Stimulated activated CD8-positive, alpha-beta memory T cell treated with anti-CD3 and anti-CD28 coated beads, Interleukin-15, amount 100 ng/mL, for 1 hour (primary cell): ENCODE measurements around the gene SLC38A9.

Experiments
- DNase-seq: peaks from one replicate; pipeline ENCODE4 v3.0.0-alpha.2; 2020; ENCODE audit warnings: low read depth

The SLC38A9 gene

DNA sequence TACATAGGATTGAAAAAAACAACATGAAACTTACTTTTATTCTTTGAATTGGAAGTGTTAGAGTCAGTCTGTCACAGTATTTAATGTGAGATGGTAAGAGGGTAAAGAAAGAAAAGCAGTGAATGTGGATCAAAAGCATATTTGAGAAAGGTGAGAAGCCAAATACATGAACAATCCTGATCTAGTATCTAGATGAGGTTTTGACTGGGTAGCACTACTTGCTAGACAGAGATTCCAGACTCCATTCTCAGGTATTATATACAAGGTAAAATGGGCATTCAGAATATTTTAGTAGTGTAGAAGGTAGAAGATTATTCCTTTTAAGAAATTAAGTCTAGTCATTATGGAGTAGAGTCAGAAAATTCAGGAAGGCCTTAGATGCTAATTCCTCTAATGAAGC, 62.2 kb downstream of the SLC38A9 start:
- no peak for DNase-seq

DNA sequence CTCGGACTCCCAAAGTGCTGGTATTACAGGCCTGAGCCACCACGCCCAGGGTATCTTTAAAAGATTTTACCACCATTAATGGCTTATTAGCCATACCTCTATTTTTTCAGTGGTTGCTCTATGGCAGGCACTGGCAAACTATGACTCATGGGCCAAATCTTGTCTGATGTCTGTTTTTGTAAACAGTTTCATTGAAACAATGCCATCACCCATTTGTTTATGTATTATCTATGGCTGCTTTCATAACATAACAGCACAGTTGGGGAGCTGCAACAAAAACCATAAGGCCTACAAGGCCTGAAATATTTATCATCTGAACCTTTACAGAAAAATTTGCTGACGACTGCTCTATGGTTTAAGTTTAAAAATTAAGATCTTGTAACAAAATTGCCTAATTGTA, 66.8 kb downstream of the SLC38A9 start:
- no peak for DNase-seq

DNA sequence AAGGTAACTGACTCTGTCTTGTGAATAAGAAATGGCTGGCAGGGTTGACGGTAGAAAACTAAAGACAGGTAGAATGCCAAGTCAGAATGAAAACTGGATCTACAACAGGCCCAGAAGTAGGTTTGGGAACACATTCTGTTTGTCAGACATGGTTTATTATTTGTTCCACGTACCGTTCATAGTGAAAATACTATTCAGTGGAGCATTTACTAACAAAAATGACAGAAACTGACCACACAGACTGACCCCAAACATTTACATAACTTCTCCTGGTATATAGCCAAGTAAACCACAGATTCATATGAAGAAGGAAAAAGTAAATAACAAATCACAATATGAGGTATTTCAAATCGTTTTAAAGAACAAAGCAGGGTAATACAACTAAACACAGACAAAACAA, 73.7 kb downstream of the SLC38A9 start:
- no peak for DNase-seq

DNA sequence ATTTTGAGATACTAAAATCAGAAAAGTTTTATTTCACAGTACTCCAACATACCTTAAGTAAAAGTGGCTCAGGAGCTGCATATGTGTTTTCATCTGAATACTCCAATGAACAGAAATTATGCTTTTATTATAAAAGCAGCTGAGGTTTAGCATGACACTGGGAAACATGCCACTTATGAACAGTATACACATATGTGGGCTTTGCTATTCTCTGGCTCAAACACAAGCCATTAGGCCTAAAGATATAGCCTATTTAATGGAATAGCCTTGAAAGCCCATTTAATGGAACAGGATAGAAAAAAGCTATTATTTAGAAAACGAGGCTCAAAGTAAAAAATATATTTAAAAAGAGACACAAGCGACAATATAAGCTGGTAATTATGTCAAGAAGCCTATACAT, 74.1 kb downstream of the SLC38A9 start:
- DNase-seq: no peak

DNA sequence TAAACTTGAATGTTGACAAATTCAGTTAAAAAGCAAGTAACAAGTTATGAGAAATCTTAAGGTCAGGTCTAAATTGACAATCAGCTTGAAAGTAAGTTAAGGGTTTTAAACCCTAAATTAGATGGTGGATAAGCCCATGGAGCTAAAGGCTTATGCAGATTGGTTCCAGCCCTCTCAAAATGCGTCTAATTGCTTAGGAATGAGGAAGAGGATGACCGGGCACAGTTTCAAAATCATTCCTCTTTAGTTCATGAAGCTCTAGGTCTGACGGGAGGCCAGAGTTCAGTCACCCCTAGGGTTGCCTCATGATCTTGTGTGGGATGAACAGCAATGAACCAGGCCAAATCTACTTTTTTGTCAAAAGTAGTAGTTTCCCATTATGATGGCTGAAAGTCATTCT, 75.4 kb downstream of the SLC38A9 start:
- no peak for DNase-seq

DNA sequence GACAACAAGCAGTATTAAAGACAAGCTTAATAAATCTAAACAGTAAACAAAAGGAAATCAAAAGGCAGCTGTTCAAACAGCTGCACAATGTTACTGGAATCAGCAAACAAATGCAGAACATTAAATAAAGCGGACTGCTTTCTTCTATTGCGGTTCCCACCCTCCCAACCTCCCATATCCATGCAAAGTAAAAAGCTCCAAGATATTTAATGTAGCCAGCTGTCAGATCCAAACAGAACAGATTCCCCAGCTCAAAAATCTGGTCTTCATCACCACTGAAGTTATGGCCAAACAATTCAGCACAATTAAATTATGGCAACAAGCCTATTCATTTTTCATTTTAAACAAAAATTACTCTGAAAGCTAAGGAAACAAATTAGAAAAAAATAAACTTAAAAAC, 75.9 kb downstream of the SLC38A9 start:
- no peak for DNase-seq

DNA sequence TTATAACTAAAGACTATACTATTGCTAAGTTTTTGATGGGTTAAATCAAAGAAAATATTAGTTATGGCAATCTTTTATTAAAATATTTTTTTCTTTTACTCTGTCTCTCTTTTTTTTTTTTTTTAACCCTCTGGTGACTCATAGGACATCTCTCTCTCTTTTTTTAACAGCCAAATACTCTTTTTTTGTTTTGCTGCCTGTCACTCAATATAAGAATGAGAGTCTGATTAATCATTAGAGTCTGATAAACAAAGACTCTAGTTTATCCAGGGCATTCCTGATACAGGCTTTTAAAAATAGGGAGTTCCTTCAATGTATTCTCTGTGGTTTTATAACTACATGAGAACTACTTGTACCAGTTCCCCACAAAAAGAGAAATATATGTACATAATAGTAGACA, 77.3 kb downstream of the SLC38A9 start:
- no peak for DNase-seq

DNA sequence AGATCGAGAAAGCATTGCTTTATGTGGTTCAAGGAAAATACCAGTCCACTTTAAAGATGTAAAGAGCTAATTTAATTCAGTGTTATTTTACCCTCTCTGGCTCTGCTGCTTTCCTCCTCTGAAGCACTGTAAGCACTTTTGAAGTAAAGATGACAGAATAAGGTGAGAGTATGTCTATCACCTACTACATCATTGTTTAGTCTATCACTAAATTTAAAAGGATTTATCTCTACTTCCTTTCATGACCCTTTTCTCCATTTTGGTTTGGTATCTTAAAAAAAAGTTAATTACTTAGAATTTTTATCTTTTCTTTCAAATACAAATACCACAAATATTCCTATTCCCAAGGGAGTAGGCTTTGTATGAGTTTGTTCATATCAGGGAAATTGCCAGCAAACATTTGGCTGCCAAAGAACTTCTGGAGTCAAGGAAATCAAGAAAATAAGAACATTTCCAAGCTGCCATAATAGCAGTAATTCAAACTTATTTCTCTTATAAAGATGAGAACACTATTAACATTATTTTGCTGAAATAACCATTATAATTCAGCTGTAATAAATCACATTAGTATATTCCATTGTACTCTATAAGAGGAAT, 77.8 kb downstream of the SLC38A9 start:
- no peak for DNase-seq

DNA sequence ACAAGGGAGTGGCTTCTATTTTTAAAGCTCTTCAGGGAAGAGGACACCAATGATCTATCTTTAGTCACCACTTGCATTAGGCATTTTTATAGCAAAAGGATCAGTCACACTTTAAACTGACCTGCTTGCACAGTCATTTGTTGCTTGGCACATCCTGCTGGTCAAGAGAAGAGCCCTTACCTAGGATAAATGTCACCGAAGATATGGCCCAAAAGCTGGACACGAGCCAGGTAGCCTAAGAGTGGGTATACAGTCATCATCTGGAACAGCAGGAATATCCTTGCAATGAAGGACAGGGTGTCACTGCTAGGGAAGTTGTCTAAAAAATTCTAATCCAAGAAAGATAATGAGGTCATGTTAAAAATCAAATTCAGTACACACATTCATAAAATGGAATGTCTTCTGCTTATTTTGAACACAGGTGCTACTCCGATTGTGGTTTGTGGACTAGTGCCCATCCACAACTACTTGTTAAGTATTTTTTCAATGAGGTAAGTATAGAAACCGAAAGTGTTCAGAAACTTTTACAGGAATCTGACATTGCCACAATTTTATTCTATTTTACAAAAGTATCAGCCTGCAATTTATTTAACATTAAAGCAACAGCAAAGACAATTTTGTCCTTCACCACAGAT, 78.4 kb downstream of the SLC38A9 start:
- no peak for DNase-seq

DNA sequence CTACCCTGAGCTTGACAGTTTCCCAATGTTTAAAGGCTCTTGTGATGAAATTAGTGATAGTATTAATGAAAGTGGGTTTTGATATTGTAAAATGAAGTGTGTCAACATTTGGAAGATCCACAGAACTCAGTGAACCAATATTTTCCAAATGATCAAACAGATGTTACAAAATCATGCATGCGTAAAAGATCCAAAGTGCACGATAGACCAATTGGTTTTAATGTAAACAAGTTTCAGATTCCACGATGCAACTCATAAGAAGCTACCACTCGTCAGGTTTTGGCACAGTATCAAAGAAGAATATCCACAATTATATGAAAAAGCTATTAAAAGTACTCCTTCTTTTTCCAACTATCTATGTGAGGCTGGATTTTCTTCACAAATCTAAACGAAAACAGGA, 82.3 kb downstream of the SLC38A9 start:
- no peak for DNase-seq

DNA sequence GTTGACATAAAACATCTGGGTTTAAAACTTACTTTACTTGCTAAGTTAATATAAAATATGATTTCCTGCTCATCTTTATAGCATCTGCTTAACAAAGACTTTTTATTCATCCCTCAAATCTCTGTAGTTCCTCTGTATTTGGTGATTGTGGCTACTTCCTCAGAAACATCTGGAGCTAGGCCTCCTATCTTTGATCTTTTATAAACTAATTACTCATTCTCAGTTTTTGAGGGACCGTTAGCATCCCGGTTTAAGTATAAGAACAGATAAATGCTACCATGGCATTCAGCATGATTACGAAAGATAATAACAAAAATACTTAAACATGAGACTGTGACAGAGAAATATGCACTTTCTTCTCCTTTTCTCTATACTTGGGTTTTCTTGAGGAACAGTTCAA, 85.3 kb downstream of the SLC38A9 start:
- DNase-seq: no peak

DNA sequence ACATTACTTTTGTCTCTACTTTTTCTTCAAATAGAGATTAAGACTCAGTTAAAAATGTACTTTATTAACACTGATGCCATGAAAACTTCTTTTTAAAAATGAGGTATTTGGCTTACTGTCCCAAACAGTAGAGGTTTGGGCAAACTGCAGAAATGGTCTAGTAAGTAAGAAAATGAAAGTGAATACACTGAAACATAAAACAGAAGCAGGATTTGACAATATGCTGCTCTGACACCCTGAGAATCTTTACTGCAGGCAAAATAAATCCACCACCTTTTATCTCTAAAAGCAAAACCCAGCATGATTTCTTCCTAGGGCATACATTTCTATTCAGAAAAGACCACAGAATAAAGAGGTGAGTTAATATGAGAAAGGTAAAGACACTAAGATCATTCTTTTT, 86.2 kb downstream of the SLC38A9 start:
- no peak for DNase-seq

DNA sequence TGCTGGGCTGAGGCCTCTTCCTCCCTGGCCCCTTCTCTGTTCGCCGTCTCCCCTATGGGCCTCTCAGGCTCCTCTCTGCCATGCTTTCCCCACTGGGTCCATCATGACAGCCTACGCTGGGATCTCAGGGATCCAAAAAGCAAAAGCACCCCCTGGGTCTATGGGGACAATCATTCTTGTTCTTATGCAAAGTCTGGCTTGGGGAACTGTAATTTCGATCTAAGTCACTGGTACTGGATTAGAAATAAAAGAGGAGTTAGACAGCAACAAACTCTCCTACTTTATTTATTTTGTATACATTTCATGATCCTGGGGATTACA, 86.6 kb downstream of the SLC38A9 start:
- no peak for DNase-seq

DNA sequence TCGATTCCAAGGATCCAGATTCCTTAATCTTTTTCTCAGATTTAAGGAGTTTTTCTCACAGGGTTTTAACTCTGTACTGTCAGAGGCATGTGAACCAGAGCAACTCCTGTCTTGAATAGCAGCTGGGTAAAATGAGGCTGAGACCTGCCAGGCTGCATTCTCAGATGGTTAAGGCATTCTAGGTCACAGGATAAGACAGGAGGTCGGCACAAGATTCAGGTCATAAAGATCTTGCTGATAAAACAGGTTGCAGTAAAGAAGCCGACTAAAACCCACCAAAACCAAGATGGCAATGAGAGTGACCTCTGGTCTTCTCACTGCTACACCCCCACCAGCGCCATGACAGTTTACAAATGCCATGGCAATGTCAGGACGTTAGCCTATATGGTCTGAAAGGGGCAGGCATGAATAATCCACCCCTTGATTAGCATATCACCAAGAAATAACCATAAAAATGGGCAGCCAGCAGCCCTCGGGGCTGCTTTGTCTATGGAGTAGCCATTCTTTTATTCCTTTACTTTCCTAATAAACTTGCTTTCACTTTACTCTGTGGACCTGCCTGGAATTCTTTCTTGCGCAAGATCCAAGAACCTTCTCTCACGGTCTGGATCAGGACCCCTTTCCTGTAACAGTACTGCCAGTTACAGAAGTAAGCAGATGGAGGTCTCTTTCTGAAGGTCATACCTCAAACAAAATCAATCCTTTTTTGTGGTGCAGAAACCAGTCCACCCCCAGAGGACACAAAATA, 87.1 kb downstream of the SLC38A9 start:
- no peak for DNase-seq

DNA sequence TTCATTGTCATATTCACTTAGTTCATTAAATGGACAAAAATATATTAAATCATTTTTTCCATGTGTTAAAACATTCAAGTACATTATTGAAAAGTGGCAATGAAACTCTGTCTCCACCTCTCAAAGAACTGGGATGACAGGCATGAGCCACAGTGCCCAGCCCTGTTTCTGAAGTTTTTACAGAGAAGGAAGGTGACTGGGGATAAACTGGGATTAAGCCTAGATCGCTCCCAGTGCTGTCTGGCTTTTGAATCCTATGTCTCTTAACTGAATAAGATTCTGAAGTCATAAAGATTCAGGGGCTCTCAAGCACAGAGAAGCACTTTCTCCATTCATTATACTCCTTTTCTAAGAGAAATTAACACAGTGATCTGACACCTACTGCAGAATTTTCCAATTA, 88.3 kb downstream of the SLC38A9 start:
- DNase-seq: no peak

DNA sequence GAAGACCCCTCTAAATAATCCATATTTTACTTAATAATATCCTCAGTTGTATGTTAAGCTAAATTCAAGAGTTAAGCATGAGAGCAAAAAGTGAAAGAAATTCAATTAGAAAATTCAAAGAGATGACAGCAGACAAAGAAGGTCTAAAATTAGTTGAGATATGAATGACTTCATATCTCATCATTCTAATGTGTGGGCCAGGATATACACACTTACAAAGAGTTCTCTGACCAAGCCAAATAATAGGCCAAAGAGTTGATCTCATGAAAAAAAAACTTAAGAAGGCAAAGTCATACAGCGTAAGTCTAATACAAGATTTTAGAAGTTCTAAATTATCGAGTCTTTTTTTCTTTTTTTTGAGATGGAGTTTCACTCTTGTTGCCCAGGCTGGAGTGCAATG, 89.7 kb downstream of the SLC38A9 start:
- no peak for DNase-seq

DNA sequence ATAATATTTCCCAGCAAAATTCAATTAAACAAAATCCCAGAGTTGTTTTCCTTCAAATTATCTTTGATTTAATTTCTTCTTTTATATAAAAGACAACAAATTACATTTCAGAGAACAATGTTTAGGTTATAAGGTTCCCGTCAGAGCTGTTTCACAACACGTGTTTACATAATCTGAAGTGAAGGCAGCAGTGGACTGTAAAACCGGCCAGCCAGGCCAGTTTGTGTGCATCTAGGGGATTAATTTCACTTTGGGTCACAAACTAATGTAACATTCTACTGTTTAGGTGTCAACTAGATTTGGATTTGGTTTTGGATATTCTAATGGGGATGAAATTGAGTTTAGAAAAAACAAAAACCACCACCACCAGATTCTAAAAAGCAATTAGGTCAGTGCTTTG, 90.9 kb downstream of the SLC38A9 start:
- DNase-seq: no peak

DNA sequence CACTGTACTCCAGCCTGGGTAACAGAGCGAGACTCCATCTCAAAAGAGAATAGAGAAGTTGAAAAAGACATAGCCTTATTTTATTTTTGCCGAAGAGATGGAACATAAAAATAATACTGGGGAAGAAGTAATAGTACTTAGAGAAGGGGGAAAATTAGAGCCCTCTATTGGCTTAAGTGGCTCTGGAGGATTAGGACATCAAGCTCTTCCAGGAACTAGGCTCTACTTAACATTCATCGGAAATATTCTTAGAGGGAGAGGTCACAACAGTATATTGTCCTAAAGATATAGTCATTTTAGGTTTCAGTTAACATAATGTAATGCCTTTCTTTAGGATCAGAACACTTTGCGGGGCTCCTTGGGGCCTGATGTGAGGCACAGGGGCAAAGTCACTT, 91.4 kb downstream of the SLC38A9 start:
- DNase-seq: no peak

DNA sequence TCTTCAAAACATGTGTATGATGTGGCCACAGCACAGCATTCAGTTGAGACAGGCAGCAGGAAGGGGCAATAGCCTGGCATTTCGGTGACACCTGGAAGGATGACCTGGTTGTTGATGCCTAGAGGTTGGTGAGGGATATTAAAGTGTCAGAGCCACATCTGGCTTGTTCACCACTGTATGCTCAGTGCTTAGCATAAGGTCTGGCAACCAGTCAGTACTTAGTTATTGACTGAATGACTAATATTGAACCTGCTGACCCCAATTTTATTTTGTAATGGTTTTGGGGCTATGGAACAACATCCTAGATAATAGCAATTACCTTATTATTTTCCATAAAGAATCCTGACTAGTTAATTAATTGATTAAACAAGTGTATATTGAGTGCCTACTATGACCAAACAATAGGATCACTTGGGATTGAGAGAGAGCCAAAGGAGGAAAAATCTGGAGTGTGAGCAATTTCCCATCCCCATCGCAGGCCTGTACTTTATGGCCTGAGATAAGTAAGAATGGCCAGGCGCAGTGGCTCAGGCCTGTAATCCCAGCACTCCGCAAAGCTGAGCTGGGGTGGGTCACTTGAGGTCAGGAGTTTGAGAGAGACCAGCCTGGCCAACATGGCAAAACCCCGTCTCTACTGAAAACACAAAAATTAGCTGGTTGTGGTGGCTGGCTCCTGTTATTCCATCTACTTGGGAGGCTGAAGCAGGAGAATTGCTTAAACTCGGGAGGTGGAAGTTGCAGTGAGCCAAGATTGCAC, 91.9 kb downstream of the SLC38A9 start:
- no peak for DNase-seq

DNA sequence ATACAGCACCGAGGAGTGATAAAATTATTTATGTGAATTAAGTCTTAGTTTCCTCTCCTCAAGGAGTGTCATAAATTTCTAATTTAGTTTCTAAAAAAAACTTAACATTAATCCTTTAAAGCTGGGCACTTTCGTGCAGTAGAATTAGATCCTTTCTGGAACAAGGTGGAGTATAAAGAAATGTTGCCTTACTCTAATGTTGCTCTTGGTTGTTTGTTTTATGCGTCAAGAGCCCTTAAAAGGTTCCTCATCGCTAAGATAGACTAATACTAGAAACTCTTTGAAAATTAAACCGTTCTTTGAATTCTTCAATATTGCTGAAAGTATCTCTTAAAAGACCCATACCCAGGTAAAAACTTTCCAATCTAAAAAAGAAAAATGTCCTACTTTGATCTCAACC, 93.8 kb downstream of the SLC38A9 start:
- no peak for DNase-seq

DNA sequence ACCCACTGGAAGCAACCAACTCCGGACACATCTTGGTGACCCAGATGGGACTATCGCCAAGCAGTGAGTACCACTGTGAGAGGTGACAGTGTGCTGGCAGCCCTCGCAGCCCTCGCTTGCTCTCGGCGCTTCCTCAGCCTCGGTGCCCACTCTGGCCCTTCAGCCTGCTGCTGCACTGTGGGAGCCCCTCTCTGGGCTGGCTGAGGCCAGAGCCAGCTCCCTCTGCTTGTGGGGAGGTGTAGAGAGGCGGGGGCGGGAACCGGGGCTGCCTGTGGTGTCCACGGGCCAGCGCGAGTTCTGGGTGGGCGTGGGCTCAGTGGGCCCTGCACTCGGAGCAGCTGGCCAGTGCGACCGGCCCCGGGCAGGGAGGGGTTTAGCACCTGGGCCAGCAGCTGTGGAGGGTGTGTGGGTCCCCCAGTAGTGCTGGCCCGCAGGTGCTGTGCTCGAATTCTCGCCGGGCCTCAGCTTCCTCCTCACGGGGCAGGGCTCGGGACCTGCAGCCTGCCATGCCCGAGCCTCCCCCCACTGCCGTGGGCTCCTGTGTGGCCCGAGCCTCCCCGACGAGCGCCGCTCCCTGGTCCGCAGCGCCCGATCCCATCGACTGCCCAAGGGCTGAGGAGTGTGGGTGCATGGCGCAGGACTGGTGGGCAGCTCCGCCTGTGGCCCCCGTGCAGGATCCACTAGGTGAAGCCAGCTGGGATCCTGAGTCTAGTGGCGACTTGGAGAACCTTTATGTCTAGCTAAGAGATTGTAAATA, 98.8 kb downstream of the SLC38A9 start:
- DNase-seq: no peak

DNA sequence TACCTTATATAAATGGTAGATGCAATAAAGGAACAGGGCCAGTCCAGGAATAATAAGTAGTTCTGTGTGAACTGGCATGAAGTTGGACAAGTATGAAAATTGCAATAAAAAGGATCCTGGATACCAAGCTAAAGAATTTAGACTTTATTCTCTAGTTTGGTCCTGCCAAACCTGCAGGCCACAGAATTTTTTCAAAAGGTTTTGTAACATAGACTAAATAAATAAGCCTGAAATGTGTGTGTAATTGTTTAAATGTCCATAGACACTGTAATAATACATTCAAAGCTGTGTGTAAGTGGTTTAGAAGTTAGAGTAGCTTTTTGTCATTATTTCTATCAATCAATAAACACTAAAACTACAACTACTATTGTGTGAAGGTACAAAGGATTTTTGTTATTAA, 101.6 kb downstream of the SLC38A9 start:
- no peak for DNase-seq
